OCI-LY1 (cell line): ENCODE data around the gene ASAP3.

Source experiments
- H2AFZ ChIP-seq: fragments of 200-600 bp; sonication (generic), shearing (Covaris generic); 2 replicates; pipeline ENCODE4 v1.6.0; 2014; ENCODE audit warnings: antibody characterized with exemption, mild to moderate bottlenecking, low read length
- H3F3A ChIP-seq: fragments of 200-600 bp; sonication (generic), shearing (Covaris generic); 2 replicates; pipeline ENCODE4 v1.6.0; 2014; ENCODE audit warnings: mild to moderate bottlenecking, antibody characterized with exemption, low read length, moderate library complexity; ENCODE audit not compliant: insufficient read depth
- H3K27ac ChIP-seq: fragments of 200-600 bp; sonication (generic); 2 replicates; pipeline ENCODE4 v1.5.1; 2014; ENCODE audit warnings: low read length, mixed run types, mild to moderate bottlenecking, low read depth; ENCODE audit not compliant: poor library complexity, severe bottlenecking
- H3K27me3 ChIP-seq: fragments of 200-600 bp; sonication (generic); 2 replicates; pipeline ENCODE4 v1.6.0; 2014; ENCODE audit warnings: antibody characterized with exemption, mild to moderate bottlenecking, low read length, moderate library complexity; ENCODE audit not compliant: insufficient read depth
- H3K36me3 ChIP-seq: fragments of 200-600 bp; sonication (generic); 2 replicates; pipeline ENCODE4 v1.6.1; 2014; ENCODE audit warnings: mild to moderate bottlenecking, antibody characterized with exemption, low read length, moderate library complexity, mixed read lengths; ENCODE audit not compliant: insufficient read depth
- H3K4me1 ChIP-seq: fragments of 200-600 bp; sonication (generic); 2 replicates; pipeline ENCODE4 v1.5.1; 2014; ENCODE audit warnings: mild to moderate bottlenecking, low read length, moderate library complexity; ENCODE audit not compliant: insufficient read depth, severe bottlenecking
- H3K4me2 ChIP-seq: fragments of 200-600 bp; sonication (generic), shearing (Covaris generic); 2 replicates; pipeline ENCODE4 v1.6.1; 2014; ENCODE audit warnings: low read length
- H3K4me3 ChIP-seq: fragments of 200-600 bp; sonication (generic); 2 replicates; pipeline ENCODE4 v1.5.1; 2014; ENCODE audit warnings: low read length, low read depth, mild to moderate bottlenecking, mixed read lengths; ENCODE audit not compliant: poor library complexity, severe bottlenecking
- H3K79me2 ChIP-seq: fragments of 200-600 bp; shearing (Covaris generic); 2 replicates; pipeline ENCODE4 v1.6.1; 2016; ENCODE audit warnings: mixed run types, low read length, mixed read lengths; ENCODE audit not compliant: insufficient read depth
- H3K9ac ChIP-seq: fragments of 200-600 bp; sonication (generic), shearing (Covaris generic); 2 replicates; pipeline ENCODE4 v1.6.1; 2014; ENCODE audit warnings: mild to moderate bottlenecking, low read length, mixed read lengths
- H3K9me2 ChIP-seq: fragments of 200-600 bp; sonication (generic), shearing (Covaris generic); 2 replicates; pipeline ENCODE4 v1.6.1; 2014; ENCODE audit warnings: low read depth, mild to moderate bottlenecking, low read length, mixed read lengths
- H3K9me3 ChIP-seq: fragments of 200-600 bp; shearing (Covaris generic); 2 replicates; pipeline ENCODE4 v1.6.1; 2014; ENCODE audit warnings: low read length, mixed read lengths
- H4K20me1 ChIP-seq: fragments of 200-600 bp; sonication (generic), shearing (Covaris generic); 2 replicates; pipeline ENCODE4 v1.6.0; 2016; ENCODE audit warnings: mild to moderate bottlenecking, low read length; ENCODE audit not compliant: insufficient read depth
- CTCF ChIP-seq: fragments of 200-600 bp; sonication (generic), shearing (Covaris generic); IDR thresholded peaks from 2 replicates; pipeline ENCODE4 v1.5.1; 2017; ENCODE audit warnings: mild to moderate bottlenecking, antibody characterized with exemption, low read length, moderate library complexity, mixed read lengths
- EZH2 ChIP-seq: fragments of 200-600 bp; sonication (generic), shearing (Covaris generic); IDR thresholded peaks from 2 replicates; pipeline ENCODE4 v1.8.0; 2017; ENCODE audit warnings: borderline replicate concordance, mixed run types, mild to moderate bottlenecking, antibody characterized with exemption, low read length, moderate library complexity, mixed read lengths

Gene ASAP3

GRCh38 chr1:23392125-23392855 is 91.7 kb downstream of the ASAP3 start:
- Histone ChIP-seq H3K4me2 (no peak overlapping the region), H3K27me3 (peaks cover 1% of the 10 kb centered on the region; the same call in 1 of the 2 replicates), H3K9ac (no peak overlapping the region), H3F3A (no peaks in the 10 kb centered on the region), H3K4me1 (no peaks in the 10 kb centered on the region), H2AFZ (no peak overlapping the region), H3K79me2 (no peaks in the 10 kb centered on the region), H3K4me3 (no peak overlapping the region), H3K36me3 (no peaks in the 10 kb centered on the region), H3K9me2 (no peaks in the 10 kb centered on the region), H3K9me3 (no peaks in the 10 kb centered on the region), H4K20me1 (no peaks in the 10 kb centered on the region), H3K27ac (no peak overlapping the region)
- TF ChIP-seq EZH2 (no peak), CTCF (no peak)

- Histone ChIP-seq H3K9me3 (no peaks in the 10 kb centered on the region), H3K9me2 (no peaks in the 10 kb centered on the region), H4K20me1 (no peaks in the 10 kb centered on the region), H3K4me3 (no peak overlapping the region), H3K4me2 (no peak overlapping the region), H3K79me2 (no peaks in the 10 kb centered on the region), H3K36me3 (no peaks in the 10 kb centered on the region), H2AFZ (no peak overlapping the region), H3K9ac (no peak overlapping the region), H3F3A (no peaks in the 10 kb centered on the region), H3K27ac (no peak overlapping the region), H3K27me3 (peaks cover 4% of the 10 kb centered on the region; the same call in 1 of the 2 replicates), H3K4me1 (no peaks in the 10 kb centered on the region)
- TF ChIP-seq EZH2 (no peak), CTCF (no peak)
Measured at GRCh38 chr1:23389837-23390321, 94.1 kb downstream of the ASAP3 start.

- H3K9me2 ChIP-seq: no peaks in the 10 kb centered on the region
- H3K4me3 ChIP-seq: no peak overlapping the region
- TF ChIP-seq EZH2 (no peak), CTCF (no peak)
- no peak overlapping the region for H2AFZ ChIP-seq
- no peaks in the 10 kb centered on the region for H3K9me3 ChIP-seq
- H3K4me1 ChIP-seq: no peaks in the 10 kb centered on the region
- H3K79me2 ChIP-seq: no peaks in the 10 kb centered on the region
- no peaks in the 10 kb centered on the region for H3F3A ChIP-seq
- H3K27ac ChIP-seq: no peak overlapping the region
- H4K20me1 ChIP-seq: no peaks in the 10 kb centered on the region
- no peaks in the 10 kb centered on the region for H3K36me3 ChIP-seq
- no peak overlapping the region for H3K9ac ChIP-seq
- no peak overlapping the region for H3K4me2 ChIP-seq
- H3K27me3 ChIP-seq: peaks cover 6% of the 10 kb centered on the region; the same call in 1 of the 2 replicates
Measured at GRCh38 chr1:23387494-23387893, 96.5 kb downstream of the ASAP3 start.
